OCI-LY7 (cell line): ENCODE results near the gene ICAM2. TPM values are rescaled to one million over a fixed set of nuclear protein-coding genes. Genes with fewer than 3 reads are reported as not detected.

Experiments used
- BruUV-seq: library from RNA; stranded (reverse); fragments of 400-500 nt; replicated peaks from 2 replicates; lab custom pipeline; 2021; lab: Mats Ljungman, UMichigan
- CTCF ChIA-PET: fragments of 300-600 bp; sonication (Branson Sonifier 250); formaldehyde crosslinking; loops from one replicate; lab custom pipeline; 2022; ENCODE audit warnings: antibody characterized with exemption; ENCODE audit not compliant: unreplicated experiment; lab: Charles Lee
- POLR2A ChIA-PET: fragments of 300-600 bp; sonication (Branson Sonifier 250); formaldehyde crosslinking; loops from one replicate; lab custom pipeline; 2022; ENCODE audit warnings: antibody characterized with exemption; lab: Charles Lee
- DNase-seq: peaks from one replicate; pipeline ENCODE4 v3.0.0-alpha.2; 2015; ENCODE audit warnings: low spot score
- H2AFZ ChIP-seq: fragments of 200-600 bp; sonication (generic), shearing (Covaris generic); 2 replicates; pipeline ENCODE4 v1.6.1; 2014; ENCODE audit warnings: mild to moderate bottlenecking, antibody characterized with exemption, low read length, moderate library complexity
- H3K27ac ChIP-seq: fragments of 200-600 bp; sonication (generic); 2 replicates; pipeline ENCODE4 v1.5.1; 2014; ENCODE audit warnings: mixed run types, low read depth, mild to moderate bottlenecking, moderate library complexity, low read length, inconsistent platforms; ENCODE audit not compliant: poor library complexity, severe bottlenecking
- H3K36me3 ChIP-seq: fragments of 200-600 bp; sonication (generic); 2 replicates; pipeline ENCODE4 v1.6.1; 2014; ENCODE audit warnings: mild to moderate bottlenecking, antibody characterized with exemption, low read length, moderate library complexity, mixed read lengths; ENCODE audit not compliant: insufficient read depth
- H3K4me1 ChIP-seq: fragments of 200-600 bp; sonication (generic); 2 replicates; pipeline ENCODE4 v1.5.1; 2014; ENCODE audit warnings: mild to moderate bottlenecking, low read length; ENCODE audit not compliant: insufficient read depth, poor library complexity, severe bottlenecking
- H3K4me2 ChIP-seq: fragments of 200-600 bp; sonication (generic); 2 replicates; pipeline ENCODE4 v1.6.1; 2014; ENCODE audit warnings: mild to moderate bottlenecking, low read length
- H3K4me3 ChIP-seq: fragments of 200-600 bp; sonication (generic); 2 replicates; pipeline ENCODE4 v1.5.1; 2014; ENCODE audit warnings: mild to moderate bottlenecking, low read depth, low read length; ENCODE audit not compliant: poor library complexity, severe bottlenecking
- H3K79me2 ChIP-seq: fragments of 200-600 bp; sonication (generic); 2 replicates; pipeline ENCODE4 v1.6.1; 2016; ENCODE audit warnings: low read depth, mild to moderate bottlenecking, low read length, moderate library complexity, mixed read lengths; ENCODE audit not compliant: insufficient read depth
- H3K9me2 ChIP-seq: fragments of 200-600 bp; sonication (generic); 2 replicates; pipeline ENCODE4 v1.6.1; 2016; ENCODE audit warnings: mild to moderate bottlenecking, low read length, mixed read lengths; ENCODE audit not compliant: insufficient read depth
- H3K9me3 ChIP-seq: fragments of 200-600 bp; sonication (generic); 2 replicates; pipeline ENCODE4 v1.6.1; 2014; ENCODE audit warnings: mild to moderate bottlenecking, mixed run types, low read length, mixed read lengths
- H4K20me1 ChIP-seq: fragments of 200-600 bp; sonication (generic); 2 replicates; pipeline ENCODE4 v1.6.1; 2014; ENCODE audit warnings: mild to moderate bottlenecking, antibody characterized with exemption, low read length, moderate library complexity, mixed read lengths; ENCODE audit not compliant: insufficient read depth
- EZH2phosphoT487 ChIP-seq: fragments of 200-600 bp; sonication (generic); IDR thresholded peaks from 2 replicates; pipeline ENCODE4 v1.6.1; 2018; ENCODE audit warnings: low read depth, borderline replicate concordance, mild to moderate bottlenecking, mixed run types, antibody characterized with exemption, low read length, moderate library complexity, mixed read lengths
- intact Hi-C: fragments of 100-400 bp; cut with micrococcal nuclease; formaldehyde crosslinking; loops from one replicate; pipeline ENCODE4 v1.10.0; 2022; ENCODE audit not compliant: unreplicated experiment
- total RNA-seq, 2 experiments: library from RNA; depleted of rRNA in 1 of 2; stranded (reverse); fragments of >200 nt in 1 of 2; shearing (Covaris generic) in 1 of 2; gene quantifications; 2 replicates each; pipeline ENCODE4 v1.2.3, GENCODE V29; 2014 to 2022
- TF ChIP-seq, protein P1 (sequence below): fragments of 200-600 bp; sonication (generic); conservative IDR thresholded peaks from 2 replicates; pipeline ENCODE4 v1.5.1; 2014; ENCODE audit warnings: mild to moderate bottlenecking, antibody characterized with exemption, low read length, moderate library complexity, mixed read lengths

Gene ICAM2
- total RNA-seq, 2 experiments from 2014 or later, result 88.7 to 112 TPM

DNA sequence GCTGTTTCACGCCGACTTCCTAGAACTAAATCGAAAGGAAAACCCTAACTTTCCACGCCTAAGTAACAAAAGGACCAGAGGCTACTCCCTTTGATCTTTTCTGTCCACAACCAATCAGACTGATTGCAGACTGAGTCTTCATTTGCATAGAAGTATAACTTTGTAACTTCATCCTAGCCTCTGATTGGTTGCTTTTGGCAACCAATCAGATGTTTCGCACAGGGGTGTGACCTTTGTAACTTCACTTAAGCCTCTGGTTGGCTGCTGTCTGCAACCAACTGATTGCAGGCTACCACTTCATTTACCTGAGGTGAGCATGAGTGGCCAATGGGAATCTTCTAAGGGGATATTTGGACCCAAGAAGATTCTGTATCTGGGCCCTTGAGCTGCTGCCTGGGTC lies 17.4 kb upstream of the ICAM2 start:
- H3K27ac ChIP-seq, result no peak overlapping the region
- peaks cover 7% of the 10 kb centered on the region for H3K36me3 ChIP-seq
- no peak for DNase-seq
- H3K4me3 ChIP-seq, result no peak overlapping the region
- H3K79me2 ChIP-seq, result no peaks in the 10 kb centered on the region
- no peak overlapping the region for H3K4me2 ChIP-seq
- ChIA-PET CTCF (no interaction called here), POLR2A (interaction anchor here (0.6 to 1.1 kb wide), 3 partner anchors 23 to 182 kb away, joined by 3 read pairs; no protein-coding TSS in a partner anchor)
- TF ChIP-seq EZH2phosphoT487, result no peak
- TF ChIP-seq, protein P1, sequence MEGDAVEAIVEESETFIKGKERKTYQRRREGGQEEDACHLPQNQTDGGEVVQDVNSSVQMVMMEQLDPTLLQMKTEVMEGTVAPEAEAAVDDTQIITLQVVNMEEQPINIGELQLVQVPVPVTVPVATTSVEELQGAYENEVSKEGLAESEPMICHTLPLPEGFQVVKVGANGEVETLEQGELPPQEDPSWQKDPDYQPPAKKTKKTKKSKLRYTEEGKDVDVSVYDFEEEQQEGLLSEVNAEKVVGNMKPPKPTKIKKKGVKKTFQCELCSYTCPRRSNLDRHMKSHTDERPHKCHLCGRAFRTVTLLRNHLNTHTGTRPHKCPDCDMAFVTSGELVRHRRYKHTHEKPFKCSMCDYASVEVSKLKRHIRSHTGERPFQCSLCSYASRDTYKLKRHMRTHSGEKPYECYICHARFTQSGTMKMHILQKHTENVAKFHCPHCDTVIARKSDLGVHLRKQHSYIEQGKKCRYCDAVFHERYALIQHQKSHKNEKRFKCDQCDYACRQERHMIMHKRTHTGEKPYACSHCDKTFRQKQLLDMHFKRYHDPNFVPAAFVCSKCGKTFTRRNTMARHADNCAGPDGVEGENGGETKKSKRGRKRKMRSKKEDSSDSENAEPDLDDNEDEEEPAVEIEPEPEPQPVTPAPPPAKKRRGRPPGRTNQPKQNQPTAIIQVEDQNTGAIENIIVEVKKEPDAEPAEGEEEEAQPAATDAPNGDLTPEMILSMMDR, result no peak
- H3K4me1 ChIP-seq, result no peaks in the 10 kb centered on the region
- BruUV-seq, result no TSS peak
- no peaks in the 10 kb centered on the region for H3K9me3 ChIP-seq
- no peaks in the 10 kb centered on the region for H3K9me2 ChIP-seq
- no peak overlapping the region for H2AFZ ChIP-seq
- intact Hi-C loops, result no loop called here
- H4K20me1 ChIP-seq, result no peaks in the 10 kb centered on the region

DNA sequence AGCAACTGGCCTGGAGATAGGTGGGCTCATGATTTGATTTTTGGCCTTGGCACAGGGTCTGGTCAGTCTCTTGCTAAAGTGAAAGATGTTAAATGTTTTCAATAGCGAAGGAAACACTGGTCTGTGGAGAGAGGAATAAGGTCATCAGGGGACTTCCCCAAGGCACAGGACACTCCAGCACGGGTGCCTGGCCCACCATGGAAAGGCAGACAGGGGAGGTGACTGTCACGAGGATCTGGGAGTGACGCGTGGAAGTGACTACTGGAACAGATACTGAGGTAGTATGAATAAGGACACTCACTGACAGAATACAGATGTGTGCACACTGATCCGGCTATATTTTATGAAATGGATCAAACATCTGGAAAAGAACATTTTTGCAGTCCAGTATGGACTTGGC lies 16.7 kb upstream of the ICAM2 start:
- CTCF ChIA-PET, result no interaction called here
- Histone ChIP-seq H3K36me3 (peaks cover 6% of the 10 kb centered on the region), H3K27ac (no peak overlapping the region), H2AFZ (no peak overlapping the region), H3K9me2 (no peaks in the 10 kb centered on the region), H4K20me1 (no peaks in the 10 kb centered on the region), H3K4me1 (no peaks in the 10 kb centered on the region), H3K9me3 (no peaks in the 10 kb centered on the region), H3K4me3 (no peak overlapping the region), H3K4me2 (no peak overlapping the region), H3K79me2 (no peaks in the 10 kb centered on the region)
- TF ChIP-seq EZH2phosphoT487, result no peak
- TF ChIP-seq, protein P1, result no peak
- DNase-seq, result no peak
- no TSS peak for BruUV-seq
- intact Hi-C loops, result no loop called here
- POLR2A ChIA-PET, result interaction anchor here (0.6 kb wide), 1 partner anchor 181 kb away, joined by 3 read pairs; no protein-coding TSS in a partner anchor

DNA sequence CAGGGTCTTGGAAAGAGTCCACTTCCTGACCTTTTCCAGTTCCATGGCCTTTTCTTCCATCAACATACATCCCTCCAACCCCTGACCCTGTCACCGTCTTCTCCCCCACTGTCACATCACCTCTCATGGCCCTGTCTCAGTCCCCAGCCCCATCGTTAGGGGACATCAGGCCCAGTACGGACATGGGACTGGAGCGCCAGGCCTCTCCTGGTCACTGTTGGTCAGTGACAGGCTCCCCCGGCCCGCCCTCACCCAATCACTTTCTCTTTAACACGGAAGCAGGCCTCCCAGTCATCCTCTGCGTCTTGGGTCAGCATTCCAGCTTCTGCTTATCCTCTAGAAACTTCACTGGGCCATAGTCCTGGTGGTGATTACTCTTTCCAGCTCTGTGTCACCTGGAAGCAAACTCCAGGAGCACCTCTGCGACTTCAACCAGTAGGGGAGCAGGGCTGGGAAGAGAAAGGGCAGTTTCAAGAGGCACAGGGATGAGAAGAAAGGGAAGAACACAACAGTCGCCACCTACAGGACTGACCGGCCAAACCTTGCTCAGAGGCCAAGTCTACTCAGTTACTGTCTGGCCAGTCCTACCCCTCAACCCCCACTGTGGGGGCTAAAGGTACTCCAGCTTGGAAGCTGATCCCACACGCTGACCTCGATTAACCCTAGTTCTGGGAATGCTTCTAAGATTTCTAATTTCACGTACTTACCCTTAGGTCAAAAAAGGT lies 15.9 kb upstream of the ICAM2 start:
- H3K4me3 ChIP-seq, result no peak overlapping the region
- no peaks in the 10 kb centered on the region for H4K20me1 ChIP-seq
- no peaks in the 10 kb centered on the region for H3K9me3 ChIP-seq
- no TSS peak for BruUV-seq
- no peak overlapping the region for H3K4me2 ChIP-seq
- H3K9me2 ChIP-seq, result no peaks in the 10 kb centered on the region
- intact Hi-C loops, result no loop called here
- ChIA-PET POLR2A (no interaction called here), CTCF (no interaction called here)
- H2AFZ ChIP-seq, result no peak overlapping the region
- H3K79me2 ChIP-seq, result no peaks in the 10 kb centered on the region
- no peaks in the 10 kb centered on the region for H3K4me1 ChIP-seq
- DNase-seq, result no peak
- no peak overlapping the region for H3K27ac ChIP-seq
- TF ChIP-seq, protein P1, result peak; percentile 55
- TF ChIP-seq EZH2phosphoT487, result no peak
- H3K36me3 ChIP-seq, result no peaks in the 10 kb centered on the region
